ENCODE data around the gene TSPYL1. TPM values are rescaled to one million over a fixed set of nuclear protein-coding genes. Genes with fewer than 3 reads are reported as not detected.
"Not testable (repeated sequence)": the region's sequence is repeated elsewhere in the genome, so short reads cannot be mapped to it uniquely, and the experiment has no call there.

The TSPYL1 gene
- total RNA-seq, 4 donors from 2014 or later = 48.0 to 95.2 (median 67.0) TPM

- Histone ChIP-seq H3K9me3 (no peaks in the 10 kb centered on the region), H3K4me3 (no peak overlapping the region), H3K27me3 (no peaks in the 10 kb centered on the region), H3K4me1 (peaks cover 21% of the 10 kb centered on the region), H3K36me3 (no peaks in the 10 kb centered on the region), H3K27ac (no peak overlapping the region)
- DNase-seq (ENCODE audit: low spot score in 2 of 2) = no peak
- TF ChIP-seq POLR2AphosphoS5 (IDR thresholded peaks at IDR 0.05) (no peak), CTCF (IDR thresholded peaks at IDR 0.05) (no peak), POLR2A (IDR thresholded peaks at IDR 0.05) (no peak), EP300 (IDR thresholded peaks at IDR 0.05) (no peak)
- 89% methylated on average over 7 of the region's 7 CpGs for WGBS
Measured at GRCh38 chr6:116326181-116326671, 46.5 kb upstream of the TSPYL1 start.

GRCh38 chr6:116325634-116326132 is 46.0 kb upstream of the TSPYL1 start:
- H3K4me1 ChIP-seq = peaks cover 21% of the 10 kb centered on the region
- not testable (repeated sequence) for DNase-seq (ENCODE audit: low spot score in 2 of 2); H3K27me3 ChIP-seq; H3K4me3 ChIP-seq; H3K27ac ChIP-seq; H3K9me3 ChIP-seq; H3K36me3 ChIP-seq
- WGBS = 97% methylated on average over 11 of the region's 11 CpGs

- peaks cover 16% of the 10 kb centered on the region for H3K4me1 ChIP-seq
- DNase-seq (ENCODE audit: low spot score in 2 of 2) = no peak
- no peak overlapping the region for H3K4me3 ChIP-seq
- TF ChIP-seq POLR2AphosphoS5 (IDR thresholded peaks at IDR 0.05) = no peak
- no peak for TF ChIP-seq CTCF (IDR thresholded peaks at IDR 0.05)
- no peak for TF ChIP-seq POLR2A (IDR thresholded peaks at IDR 0.05)
- no peak for TF ChIP-seq EP300 (IDR thresholded peaks at IDR 0.05)
- no peaks in the 10 kb centered on the region for H3K36me3 ChIP-seq
- WGBS = 88% methylated on average over 1 of the region's 1 CpG
- no peaks in the 10 kb centered on the region for H3K27me3 ChIP-seq
- H3K9me3 ChIP-seq = no peaks in the 10 kb centered on the region
- no peak overlapping the region for H3K27ac ChIP-seq
Measured at GRCh38 chr6:116323863-116324262, 44.1 kb upstream of the TSPYL1 start.

- not testable (repeated sequence) for DNase-seq (ENCODE audit: low spot score in 2 of 2); H3K9me3 ChIP-seq
- 93% methylated on average over 13 of the region's 13 CpGs for WGBS
Measured at GRCh38 chr6:116321933-116322332, 42.2 kb upstream of the TSPYL1 start.

GRCh38 chr6:116316772-116317467 is 37.2 kb upstream of the TSPYL1 start:
- H3K27me3 ChIP-seq = no peaks in the 10 kb centered on the region
- no peaks in the 10 kb centered on the region for H3K36me3 ChIP-seq
- no peaks in the 10 kb centered on the region for H3K9me3 ChIP-seq
- peaks cover 26% of the 10 kb centered on the region for H3K4me1 ChIP-seq
- WGBS = 93% methylated on average over 2 of the region's 2 CpGs
- no peak overlapping the region for H3K4me3 ChIP-seq
- no peak overlapping the region for H3K27ac ChIP-seq
- no peak for DNase-seq (ENCODE audit: low spot score in 2 of 2)
- no peak for TF ChIP-seq POLR2AphosphoS5 (IDR thresholded peaks at IDR 0.05)
- no peak for TF ChIP-seq CTCF (IDR thresholded peaks at IDR 0.05)
- TF ChIP-seq POLR2A (IDR thresholded peaks at IDR 0.05) = no peak
- no peak for TF ChIP-seq EP300 (IDR thresholded peaks at IDR 0.05)

More at GRCh38 chr6:116321933-116322332, 42.2 kb upstream of the TSPYL1 start:
- not testable (repeated sequence) for H3K27ac ChIP-seq, H3K4me1 ChIP-seq, H3K36me3 ChIP-seq, H3K27me3 ChIP-seq, H3K4me3 ChIP-seq

- Histone ChIP-seq H3K36me3 (no peaks in the 10 kb centered on the region), H3K27ac (peak overlapping the region; percentile 24), H3K9me3 (no peaks in the 10 kb centered on the region), H3K27me3 (no peaks in the 10 kb centered on the region), H3K4me3 (no peak overlapping the region), H3K4me1 (peaks cover 30% of the 10 kb centered on the region)
- TF ChIP-seq CTCF (IDR thresholded peaks at IDR 0.05) (no peak), POLR2A (IDR thresholded peaks at IDR 0.05) (no peak), POLR2AphosphoS5 (IDR thresholded peaks at IDR 0.05) (no peak), EP300 (IDR thresholded peaks at IDR 0.05) (no peak)
- no peak for DNase-seq (ENCODE audit: low spot score in 2 of 2)
Measured at GRCh38 chr6:116314878-116315277, 35.1 kb upstream of the TSPYL1 start.

Measured in suprapubic skin (tissue), 4 donors.